Neural cell (in vitro differentiated cells): ENCODE data around the gene ANGEL2. TPM values are rescaled to one million over a fixed set of nuclear protein-coding genes. Genes with fewer than 3 reads are reported as not detected.

Experiments
- H2AFZ ChIP-seq: fragments of 200-600, 300-800 bp; sonication (generic), shearing (Covaris generic); 2 replicates; pipeline ENCODE4 v1.6.0; 2014; ENCODE audit warnings: low read depth, mild to moderate bottlenecking, antibody characterized with exemption, low read length, moderate library complexity
- H3F3A ChIP-seq: fragments of 200-600 bp; shearing (Covaris generic); 2 replicates; pipeline ENCODE4 v1.6.1; 2016; ENCODE audit warnings: mild to moderate bottlenecking, moderate library complexity, mixed read lengths, antibody characterized with exemption, low read length; ENCODE audit not compliant: insufficient read depth, poor library complexity, severe bottlenecking
- H3K27ac ChIP-seq: fragments of 200-600, 300-800 bp; sonication (generic), shearing (Covaris generic); 2 replicates; pipeline ENCODE4 v1.5.1; 2014; ENCODE audit warnings: mild to moderate bottlenecking, low read length, moderate library complexity
- H3K27me3 ChIP-seq: fragments of 300-800, 200-600 bp; sonication (generic), shearing (Covaris generic); 2 replicates; pipeline ENCODE4 v1.6.0; 2014; ENCODE audit warnings: mild to moderate bottlenecking, low read depth, low read length, moderate library complexity; ENCODE audit not compliant: insufficient read depth
- H3K36me3 ChIP-seq: fragments of 300-800, 200-600 bp; sonication (generic), shearing (Covaris generic); 2 replicates; pipeline ENCODE4 v1.5.1; 2014; ENCODE audit warnings: mild to moderate bottlenecking, antibody characterized with exemption, low read length, moderate library complexity; ENCODE audit not compliant: insufficient read depth
- H3K4me2 ChIP-seq: fragments of 300-800, 200-600 bp; sonication (generic), shearing (Covaris generic); 2 replicates; pipeline ENCODE4 v1.6.0; 2014; ENCODE audit warnings: mild to moderate bottlenecking, low read length
- H3K4me3 ChIP-seq: fragments of 300-800, 200-600 bp; sonication (generic), shearing (Covaris generic); 2 replicates; pipeline ENCODE4 v1.5.1; 2014; ENCODE audit warnings: mild to moderate bottlenecking, low read length, moderate library complexity
- H3K79me2 ChIP-seq: fragments of 200-600 bp; shearing (Covaris generic); replicated peaks from 2 replicates; pipeline ENCODE4 v1.6.0; 2014; ENCODE audit warnings: mild to moderate bottlenecking, low read length, moderate library complexity; ENCODE audit not compliant: insufficient read depth
- H3K9ac ChIP-seq: fragments of 300-800, 200-600 bp; sonication (generic), shearing (Covaris generic); 2 replicates; pipeline ENCODE4 v1.6.1; 2016; ENCODE audit warnings: mild to moderate bottlenecking, low read length, mixed read lengths
- H3K9me2 ChIP-seq: fragments of 200-600 bp; shearing (Covaris generic); 2 replicates; pipeline ENCODE4 v1.6.1; 2016; ENCODE audit warnings: mild to moderate bottlenecking, low read length, mixed read lengths; ENCODE audit not compliant: insufficient read depth
- H3K9me3 ChIP-seq: fragments of 200-600, 300-800 bp; sonication (generic), shearing (Covaris generic); 2 replicates; pipeline ENCODE4 v1.6.1; 2016; ENCODE audit warnings: mild to moderate bottlenecking, mixed run types, low read length, moderate library complexity, mixed read lengths
- H4K20me1 ChIP-seq: fragments of 200-600 bp; shearing (Covaris generic); 2 replicates; pipeline ENCODE4 v1.6.1; 2016; ENCODE audit warnings: mild to moderate bottlenecking, mixed run types; ENCODE audit not compliant: insufficient read depth
- EP300 ChIP-seq: fragments of 450-650 bp; conservative IDR thresholded peaks from 2 replicates; pipeline ENCODE4 v1.6.1; 2014; ENCODE audit warnings: antibody characterized with exemption, mild to moderate bottlenecking, moderate library complexity; ENCODE audit not compliant: poor library complexity, severe bottlenecking
- EZH2 ChIP-seq: fragments of 200-600, 300-800 bp; shearing (Covaris generic), sonication (generic); IDR thresholded peaks from 2 replicates; pipeline ENCODE4 v1.6.1; 2014; ENCODE audit warnings: antibody characterized with exemption, low read length, borderline replicate concordance, mild to moderate bottlenecking; ENCODE audit not compliant: insufficient read depth, poor library complexity, severe bottlenecking
- MXI1 ChIP-seq: fragments of 450-650 bp; conservative IDR thresholded peaks from 2 replicates; pipeline ENCODE4 v1.6.1; 2014; ENCODE audit warnings: antibody characterized with exemption, mild to moderate bottlenecking; ENCODE audit not compliant: poor library complexity, severe bottlenecking
- POLR2AphosphoS5 ChIP-seq: IDR thresholded peaks from 2 replicates; pipeline ENCODE4 v1.6.1; 2012
- RAD21 ChIP-seq: fragments of 450-650 bp; conservative IDR thresholded peaks from 2 replicates; pipeline ENCODE4 v1.6.1; 2014; ENCODE audit warnings: antibody characterized with exemption, mild to moderate bottlenecking, moderate library complexity
- SMC3 ChIP-seq: fragments of 450-650 bp; conservative IDR thresholded peaks from 2 replicates; pipeline ENCODE4 v1.6.1; 2014; ENCODE audit warnings: antibody characterized with exemption, mild to moderate bottlenecking, moderate library complexity; ENCODE audit not compliant: poor library complexity
- TAF1 ChIP-seq: IDR thresholded peaks from 2 replicates; pipeline ENCODE4 v1.6.1; 2012; ENCODE audit warnings: low read depth
- polyA plus RNA-seq: library from polyadenylated mRNA; depleted of rRNA; stranded (reverse); fragments of >200 nt; gene quantifications from 2 replicates; pipeline ENCODE4 v1.2.3, GENCODE V29; 2014
- TF ChIP-seq, protein P1 (sequence below): IDR thresholded peaks from 2 replicates; pipeline ENCODE4 v1.6.1; 2012; ENCODE audit warnings: borderline replicate concordance
- TF ChIP-seq, protein P2 (sequence below): fragments of 450-650 bp; IDR thresholded peaks from 2 replicates; pipeline ENCODE4 v1.5.1; 2014; ENCODE audit warnings: antibody characterized with exemption, mild to moderate bottlenecking, moderate library complexity; ENCODE audit not compliant: poor library complexity, severe bottlenecking

ANGEL2 gene
- polyA plus RNA-seq, 1 donor from 2014 or later: 58.7 TPM

DNA sequence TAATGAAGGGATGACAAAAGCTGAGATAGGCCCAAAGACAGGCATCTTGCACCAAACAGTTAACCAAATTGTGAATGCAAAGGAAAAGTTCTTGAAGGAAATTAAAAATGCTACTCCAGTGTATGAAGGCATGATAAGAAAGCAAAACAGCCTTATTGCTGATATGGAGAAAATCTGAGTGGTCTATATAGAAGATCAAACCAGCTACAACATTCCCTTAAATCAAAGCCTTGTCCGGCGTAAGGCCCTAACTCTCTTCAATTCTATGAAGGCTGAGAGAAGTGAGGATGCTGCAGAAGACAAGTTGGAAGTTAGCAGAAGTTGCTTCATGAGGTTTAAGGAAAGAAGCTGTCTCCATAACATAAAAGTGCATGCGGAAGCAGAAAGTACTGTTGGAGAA is 4.3 kb upstream of the ANGEL2 start:
- no peak overlapping the region for H2AFZ ChIP-seq
- no peak overlapping the region for H3K4me3 ChIP-seq
- no peaks in the 10 kb centered on the region for H3K9me2 ChIP-seq
- no peaks in the 10 kb centered on the region for H3K27me3 ChIP-seq
- H3K9me3 ChIP-seq: no peaks in the 10 kb centered on the region
- no peak overlapping the region for H3K4me2 ChIP-seq
- H3K9ac ChIP-seq: no peak overlapping the region
- no peak overlapping the region for H3K27ac ChIP-seq
- no peaks in the 10 kb centered on the region for H3K79me2 ChIP-seq
- no peak for TF ChIP-seq EZH2
- TF ChIP-seq TAF1: no peak
- no peak for TF ChIP-seq MXI1
- TF ChIP-seq RAD21: no peak
- no peak for TF ChIP-seq SMC3
- TF ChIP-seq, protein P1, sequence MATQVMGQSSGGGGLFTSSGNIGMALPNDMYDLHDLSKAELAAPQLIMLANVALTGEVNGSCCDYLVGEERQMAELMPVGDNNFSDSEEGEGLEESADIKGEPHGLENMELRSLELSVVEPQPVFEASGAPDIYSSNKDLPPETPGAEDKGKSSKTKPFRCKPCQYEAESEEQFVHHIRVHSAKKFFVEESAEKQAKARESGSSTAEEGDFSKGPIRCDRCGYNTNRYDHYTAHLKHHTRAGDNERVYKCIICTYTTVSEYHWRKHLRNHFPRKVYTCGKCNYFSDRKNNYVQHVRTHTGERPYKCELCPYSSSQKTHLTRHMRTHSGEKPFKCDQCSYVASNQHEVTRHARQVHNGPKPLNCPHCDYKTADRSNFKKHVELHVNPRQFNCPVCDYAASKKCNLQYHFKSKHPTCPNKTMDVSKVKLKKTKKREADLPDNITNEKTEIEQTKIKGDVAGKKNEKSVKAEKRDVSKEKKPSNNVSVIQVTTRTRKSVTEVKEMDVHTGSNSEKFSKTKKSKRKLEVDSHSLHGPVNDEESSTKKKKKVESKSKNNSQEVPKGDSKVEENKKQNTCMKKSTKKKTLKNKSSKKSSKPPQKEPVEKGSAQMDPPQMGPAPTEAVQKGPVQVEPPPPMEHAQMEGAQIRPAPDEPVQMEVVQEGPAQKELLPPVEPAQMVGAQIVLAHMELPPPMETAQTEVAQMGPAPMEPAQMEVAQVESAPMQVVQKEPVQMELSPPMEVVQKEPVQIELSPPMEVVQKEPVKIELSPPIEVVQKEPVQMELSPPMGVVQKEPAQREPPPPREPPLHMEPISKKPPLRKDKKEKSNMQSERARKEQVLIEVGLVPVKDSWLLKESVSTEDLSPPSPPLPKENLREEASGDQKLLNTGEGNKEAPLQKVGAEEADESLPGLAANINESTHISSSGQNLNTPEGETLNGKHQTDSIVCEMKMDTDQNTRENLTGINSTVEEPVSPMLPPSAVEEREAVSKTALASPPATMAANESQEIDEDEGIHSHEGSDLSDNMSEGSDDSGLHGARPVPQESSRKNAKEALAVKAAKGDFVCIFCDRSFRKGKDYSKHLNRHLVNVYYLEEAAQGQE: no peak
- no peaks in the 10 kb centered on the region for H3K36me3 ChIP-seq
- H3F3A ChIP-seq: no peaks in the 10 kb centered on the region
- no peaks in the 10 kb centered on the region for H4K20me1 ChIP-seq

DNA sequence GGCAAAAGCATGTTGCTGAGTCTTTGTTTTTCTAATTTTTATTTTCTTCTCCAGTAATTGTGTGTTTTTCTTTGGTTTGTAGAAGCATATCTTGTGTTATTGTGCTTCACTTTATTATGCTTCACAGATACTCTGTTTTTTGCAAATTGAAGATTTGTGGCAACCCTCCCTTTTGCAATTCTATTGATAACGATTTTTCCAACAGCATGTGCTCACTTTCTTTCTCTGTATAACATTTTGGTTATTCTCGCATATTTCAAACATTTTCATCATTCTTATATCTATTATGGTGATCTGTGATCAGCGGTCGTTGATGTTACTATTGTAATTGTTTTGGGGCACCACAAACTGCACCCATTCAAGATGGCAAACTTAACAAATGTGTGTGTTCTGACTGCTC is 3.8 kb upstream of the ANGEL2 start:
- Histone ChIP-seq H3F3A (no peaks in the 10 kb centered on the region), H3K9me3 (no peaks in the 10 kb centered on the region), H3K27ac (no peak overlapping the region), H3K9ac (no peak overlapping the region), H3K4me2 (no peak overlapping the region), H3K27me3 (no peaks in the 10 kb centered on the region), H2AFZ (no peak overlapping the region), H3K9me2 (no peaks in the 10 kb centered on the region), H3K4me3 (no peak overlapping the region), H4K20me1 (no peaks in the 10 kb centered on the region), H3K36me3 (no peaks in the 10 kb centered on the region), H3K79me2 (peaks cover 5% of the 10 kb centered on the region)
- TF ChIP-seq RAD21 (no peak), MXI1 (no peak), TAF1 (no peak), EZH2 (no peak), SMC3 (no peak), POLR2AphosphoS5 (no peak), EP300 (no peak)
- TF ChIP-seq, protein P1: no peak
- TF ChIP-seq, protein P2, sequence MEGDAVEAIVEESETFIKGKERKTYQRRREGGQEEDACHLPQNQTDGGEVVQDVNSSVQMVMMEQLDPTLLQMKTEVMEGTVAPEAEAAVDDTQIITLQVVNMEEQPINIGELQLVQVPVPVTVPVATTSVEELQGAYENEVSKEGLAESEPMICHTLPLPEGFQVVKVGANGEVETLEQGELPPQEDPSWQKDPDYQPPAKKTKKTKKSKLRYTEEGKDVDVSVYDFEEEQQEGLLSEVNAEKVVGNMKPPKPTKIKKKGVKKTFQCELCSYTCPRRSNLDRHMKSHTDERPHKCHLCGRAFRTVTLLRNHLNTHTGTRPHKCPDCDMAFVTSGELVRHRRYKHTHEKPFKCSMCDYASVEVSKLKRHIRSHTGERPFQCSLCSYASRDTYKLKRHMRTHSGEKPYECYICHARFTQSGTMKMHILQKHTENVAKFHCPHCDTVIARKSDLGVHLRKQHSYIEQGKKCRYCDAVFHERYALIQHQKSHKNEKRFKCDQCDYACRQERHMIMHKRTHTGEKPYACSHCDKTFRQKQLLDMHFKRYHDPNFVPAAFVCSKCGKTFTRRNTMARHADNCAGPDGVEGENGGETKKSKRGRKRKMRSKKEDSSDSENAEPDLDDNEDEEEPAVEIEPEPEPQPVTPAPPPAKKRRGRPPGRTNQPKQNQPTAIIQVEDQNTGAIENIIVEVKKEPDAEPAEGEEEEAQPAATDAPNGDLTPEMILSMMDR: no peak
